Activated CD4-positive, alpha-beta T cell treated with anti-CD3 and anti-CD28 coated beads for 36 hours (primary cell): Measurements from ENCODE around the gene YIF1B. TPM values are rescaled to one million over a fixed set of nuclear protein-coding genes. Genes with fewer than 3 reads are reported as not detected.

ENCODE experiments used
- ATAC-seq: fragments of 200-7000 bp; cut with Tn5 transposase; one replicate; pipeline ENCODE4 v1.10.0; 2021; ENCODE audit warnings: mild to moderate bottlenecking, moderate library complexity
- CTCF ChIA-PET: fragments of 350-600 bp; sonication (Branson Sonifier 250); formaldehyde crosslinking; loops from one replicate; lab custom pipeline; 2021; ENCODE audit warnings: antibody characterized with exemption; lab: Charles Lee
- POLR2A ChIA-PET: fragments of 350-600 bp; sonication (Branson Sonifier 250); formaldehyde crosslinking; loops from one replicate; lab custom pipeline; 2021; ENCODE audit warnings: antibody characterized with exemption, inconsistent platforms; lab: Charles Lee
- DNase-seq: peaks from one replicate; pipeline ENCODE4 v3.0.0-alpha.2; 2020
- H3K27ac Mint-ChIP-seq: one replicate; pipeline ENCODE4 v1.8.0; 2021; ENCODE audit warnings: mixed read lengths
- H3K27me3 Mint-ChIP-seq: one replicate; pipeline ENCODE4 v1.8.0; 2021; ENCODE audit warnings: mixed read lengths
- H3K36me3 Mint-ChIP-seq: one replicate; pipeline ENCODE4 v1.8.0; 2021; ENCODE audit warnings: low read depth, mixed read lengths
- H3K4me1 Mint-ChIP-seq: one replicate; pipeline ENCODE4 v1.8.0; 2021; ENCODE audit warnings: mixed read lengths
- H3K4me3 Mint-ChIP-seq: one replicate; pipeline ENCODE4 v1.8.0; 2021; ENCODE audit warnings: mild to moderate bottlenecking, moderate library complexity, mixed read lengths
- H3K9me3 Mint-ChIP-seq: one replicate; pipeline ENCODE4 v1.8.0; 2021; ENCODE audit warnings: low read depth, mixed read lengths
- intact Hi-C, 2 experiments: fragments of 100-400 bp; cut with DNase I in 1 of 2; cut with micrococcal nuclease in 1 of 2; formaldehyde crosslinking; loops; one replicate each; pipeline versions ENCODE4 v1.14.2 to v1.15.1; 2022 to 2024; cut with DNase I, micrococcal nuclease
- total RNA-seq, 2 experiments: library from RNA; stranded (reverse); gene quantifications; one replicate each; pipeline ENCODE4 v1.2.3, GENCODE V29; 2021

The YIF1B gene
- total RNA-seq, 2 experiments from 2014 or later, result 76.3 to 90.1 TPM

- no peak for ATAC-seq
- intact Hi-C loops, result no loop called here
- no peaks in the 10 kb centered on the region for H3K27me3 Mint-ChIP-seq
- no peak for DNase-seq
- no peaks in the 10 kb centered on the region for H3K9me3 Mint-ChIP-seq
- no peak overlapping the region for H3K4me3 Mint-ChIP-seq
- CTCF ChIA-PET, result no interaction called here
- H3K27ac Mint-ChIP-seq, result no peak overlapping the region
- H3K4me1 Mint-ChIP-seq, result peaks cover 13% of the 10 kb centered on the region
- peaks cover 7% of the 10 kb centered on the region for H3K36me3 Mint-ChIP-seq
- POLR2A ChIA-PET, result no interaction called here
These were observed 32.5 kb downstream of the YIF1B start for GRCh38 chr19:38283271-38283670.

- intact Hi-C loops, result no loop called here
- H3K4me1 Mint-ChIP-seq, result peaks cover 13% of the 10 kb centered on the region
- CTCF ChIA-PET, result interaction anchor here (0.7 to 0.8 kb wide), 2 partner anchors 35 to 105 kb away, joined by 3 read pairs; no protein-coding TSS in a partner anchor
- peaks cover 6% of the 10 kb centered on the region for H3K36me3 Mint-ChIP-seq
- H3K9me3 Mint-ChIP-seq, result no peaks in the 10 kb centered on the region
- no peak overlapping the region for H3K4me3 Mint-ChIP-seq
- H3K27me3 Mint-ChIP-seq, result no peaks in the 10 kb centered on the region
- ATAC-seq (peak; percentile 93), DNase-seq (no peak)
- POLR2A ChIA-PET, result interaction anchor here (1.4 kb wide), 1 partner anchor 18 kb away, joined by 4 read pairs; no protein-coding TSS in a partner anchor
- H3K27ac Mint-ChIP-seq, result peak overlapping the region; percentile 81
These were observed 33.8 kb downstream of the YIF1B start for GRCh38 chr19:38281811-38282566.

- no peaks in the 10 kb centered on the region for H3K27me3 Mint-ChIP-seq
These were observed 35.5 kb downstream of the YIF1B start for GRCh38 chr19:38280030-38280921.

GRCh38 chr19:38278751-38279150 lies 37.0 kb downstream of the YIF1B start:
- ChIA-PET CTCF (no interaction called here), POLR2A (no interaction called here)
- H3K4me3 Mint-ChIP-seq, result no peak overlapping the region
- H3K4me1 Mint-ChIP-seq, result peaks cover 13% of the 10 kb centered on the region
- H3K9me3 Mint-ChIP-seq, result no peaks in the 10 kb centered on the region
- no peak overlapping the region for H3K27ac Mint-ChIP-seq
- DNase-seq (no peak), ATAC-seq (no peak)
- no peaks in the 10 kb centered on the region for H3K27me3 Mint-ChIP-seq
- H3K36me3 Mint-ChIP-seq, result no peaks in the 10 kb centered on the region
- intact Hi-C loops, result no loop called here

More at GRCh38 chr19:38280030-38280921, 35.5 kb downstream of the YIF1B start:
- Mint-ChIP-seq H3K36me3 (peaks cover 2% of the 10 kb centered on the region), H3K4me1 (peaks cover 13% of the 10 kb centered on the region), H3K4me3 (no peak overlapping the region), H3K9me3 (no peaks in the 10 kb centered on the region), H3K27ac (peak overlapping the region; percentile 38)
- ChIA-PET POLR2A (interaction anchor here (0.7 to 1.4 kb wide), 2 partner anchors 10 to 16 kb away, joined by 4 to 5 read pairs; no protein-coding TSS in a partner anchor), CTCF (no interaction called here)
- intact Hi-C loops, result no loop called here
- no peak for DNase-seq
- ATAC-seq, result no peak

- DNase-seq, result no peak
- intact Hi-C loops, result no loop called here
- Mint-ChIP-seq H3K4me1 (peaks cover 13% of the 10 kb centered on the region), H3K4me3 (no peak overlapping the region), H3K9me3 (no peaks in the 10 kb centered on the region), H3K27me3 (no peaks in the 10 kb centered on the region), H3K27ac (no peak overlapping the region), H3K36me3 (no peaks in the 10 kb centered on the region)
- no peak for ATAC-seq
- ChIA-PET POLR2A (no interaction called here), CTCF (interaction anchor here (0.6 to 2.1 kb wide), 2 partner anchors 12 to 53 kb away, joined by 3 to 10 read pairs; no protein-coding TSS in a partner anchor)
These were observed 37.6 kb downstream of the YIF1B start for GRCh38 chr19:38277969-38278680.

GRCh38 chr19:38277549-38277948 lies 38.2 kb downstream of the YIF1B start:
- Mint-ChIP-seq H3K4me1 (peaks cover 11% of the 10 kb centered on the region), H3K27me3 (no peaks in the 10 kb centered on the region), H3K4me3 (no peak overlapping the region), H3K36me3 (no peaks in the 10 kb centered on the region), H3K27ac (no peak overlapping the region), H3K9me3 (no peaks in the 10 kb centered on the region)
- DNase-seq, result no peak
- no peak for ATAC-seq
- CTCF ChIA-PET, result interaction anchor here (0.6 to 2.1 kb wide), 3 partner anchors 12 to 52 kb away, joined by 3 to 10 read pairs (median 5); no protein-coding TSS in a partner anchor
- POLR2A ChIA-PET, result no interaction called here
- intact Hi-C loops, result no loop called here

GRCh38 chr19:38276942-38277517 lies 38.7 kb downstream of the YIF1B start:
- ATAC-seq (no peak), DNase-seq (no peak)
- POLR2A ChIA-PET, result no interaction called here
- H3K4me1 Mint-ChIP-seq, result peaks cover 5% of the 10 kb centered on the region
- H3K4me3 Mint-ChIP-seq, result no peak overlapping the region
- intact Hi-C loops, result no loop called here
- no peak overlapping the region for H3K27ac Mint-ChIP-seq
- H3K36me3 Mint-ChIP-seq, result no peaks in the 10 kb centered on the region
- H3K9me3 Mint-ChIP-seq, result no peaks in the 10 kb centered on the region
- CTCF ChIA-PET, result interaction anchor here (0.8 to 2.1 kb wide), 2 partner anchors 11 to 18 kb away, joined by 5 to 10 read pairs; no protein-coding TSS in a partner anchor
- H3K27me3 Mint-ChIP-seq, result no peaks in the 10 kb centered on the region

- H3K4me3 Mint-ChIP-seq, result no peak overlapping the region
- peaks cover 10% of the 10 kb centered on the region for H3K4me1 Mint-ChIP-seq
- H3K9me3 Mint-ChIP-seq, result no peaks in the 10 kb centered on the region
- H3K27ac Mint-ChIP-seq, result no peak overlapping the region
- no peak for ATAC-seq
- no peaks in the 10 kb centered on the region for H3K27me3 Mint-ChIP-seq
- ChIA-PET POLR2A (interaction anchor here (0.6 kb wide), 1 partner anchor 249 kb away, joined by 4 read pairs; no protein-coding TSS in a partner anchor), CTCF (interaction anchor here (1.2 kb wide), 1 partner anchor 17 kb away, joined by 3 read pairs; no protein-coding TSS in a partner anchor)
- no peaks in the 10 kb centered on the region for H3K36me3 Mint-ChIP-seq
- DNase-seq, result no peak
- intact Hi-C loops, result no loop called here
These were observed 41.0 kb downstream of the YIF1B start for GRCh38 chr19:38274739-38275138.

GRCh38 chr19:38273499-38273898 lies 42.2 kb downstream of the YIF1B start:
- Mint-ChIP-seq H3K27ac (no peak overlapping the region), H3K4me1 (peaks cover 10% of the 10 kb centered on the region), H3K27me3 (no peaks in the 10 kb centered on the region), H3K9me3 (no peaks in the 10 kb centered on the region), H3K4me3 (no peak overlapping the region), H3K36me3 (no peaks in the 10 kb centered on the region)
- ChIA-PET CTCF (interaction anchor here (0.5 kb wide), 1 partner anchor 59 kb away, joined by 3 read pairs; no protein-coding TSS in a partner anchor), POLR2A (no interaction called here)
- no peak for ATAC-seq
- no peak for DNase-seq
- intact Hi-C loops, result no loop called here

GRCh38 chr19:38270587-38271167 lies 45.1 kb downstream of the YIF1B start:
- CTCF ChIA-PET, result interaction anchor here (0.7 to 1.2 kb wide), 2 partner anchors 65 to 364 kb away, joined by 3 read pairs; partner anchors contain the start of genes CATSPERG and WDR87
- Mint-ChIP-seq H3K4me1 (peaks cover 24% of the 10 kb centered on the region), H3K4me3 (no peak overlapping the region), H3K27ac (peak overlapping the region; percentile 4), H3K27me3 (no peaks in the 10 kb centered on the region), H3K36me3 (no peaks in the 10 kb centered on the region), H3K9me3 (no peaks in the 10 kb centered on the region)
- POLR2A ChIA-PET, result interaction anchor here (0.9 kb wide), 1 partner anchor 10 kb away, joined by 5 read pairs; no protein-coding TSS in a partner anchor
- intact Hi-C loops, result no loop called here
- ATAC-seq (no peak), DNase-seq (no peak)
